ENCODE results near the gene SIPA1. TPM values are rescaled to one million over a fixed set of nuclear protein-coding genes. Genes with fewer than 3 reads are reported as not detected.

Gene SIPA1
- total and polyA plus RNA-seq, 2 of the 13 experiments (the other 11 are each of a cell fraction or from before 2014, with no cell fraction given) = 5.8 to 7.7 TPM

DNA sequence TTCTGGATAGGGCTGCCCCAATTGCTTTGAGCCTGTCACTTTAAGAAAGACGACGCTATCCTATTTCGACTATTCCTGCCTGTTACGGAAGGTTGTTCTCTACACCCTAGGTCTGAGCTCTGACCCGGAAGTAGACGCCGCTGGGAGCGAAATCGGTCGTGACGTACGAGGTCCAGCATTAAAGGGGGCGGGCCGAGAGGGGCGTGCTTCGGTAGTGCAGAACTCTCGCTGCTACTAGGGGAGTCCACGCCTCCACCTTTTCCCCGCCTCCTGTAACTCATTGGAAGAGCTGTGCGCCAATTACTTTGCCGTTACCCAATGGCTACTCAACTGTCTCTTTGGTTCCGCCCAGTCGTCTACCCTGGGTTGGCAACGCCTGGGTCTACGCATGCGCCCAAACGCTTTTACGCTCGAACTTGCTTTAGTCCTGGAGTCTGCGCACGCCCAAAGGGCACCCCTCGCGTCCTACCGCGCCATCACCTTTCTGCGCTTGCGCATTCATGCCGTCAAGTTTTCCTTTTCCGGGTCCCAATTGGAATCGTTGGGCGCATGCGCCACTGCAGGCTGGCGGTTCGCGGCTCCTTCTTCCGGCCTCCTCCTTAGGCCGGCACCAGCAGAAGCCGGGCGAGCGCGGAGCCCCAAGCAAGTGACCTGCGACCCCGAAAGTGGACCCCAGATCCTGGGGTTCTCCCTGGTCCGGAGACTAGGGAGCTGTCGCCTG is 22.5 kb upstream of the SIPA1 start, which contains the start of gene PCNX3 (continued):
- TF ChIP-seq SYNCRIP (IDR thresholded peaks at IDR 0.05; ENCODE audit: insufficient read depth, low read depth, low read length) = no peak
- no peak for TF ChIP-seq DPF2 (CRISPR knock-in tag; IDR thresholded peaks at IDR 0.05; ENCODE audit: borderline replicate concordance, low read depth)
- TF ChIP-seq DR1 (CRISPR knock-in tag; IDR thresholded peaks at IDR 0.05) = peak; percentile 69; the same call in 1 of the 2 replicates
- peak; percentile 65; the same call in 1 of the 2 replicates for TF ChIP-seq ELF4 (CRISPR knock-in tag; IDR thresholded peaks at IDR 0.05; ENCODE audit: borderline replicate concordance)
- TF ChIP-seq ZNF558 (CRISPR knock-in tag; IDR thresholded peaks at IDR 0.05; ENCODE audit: borderline replicate concordance) = no peak
- TF ChIP-seq CTCF (CRISPR knock-in tag; IDR thresholded peaks at IDR 0.05) = 0 out of 2 replicates have a peak, but pooled peaks have one; percentile 9
- no peak for TF ChIP-seq CENPBD1 (CRISPR knock-in tag; IDR thresholded peaks at IDR 0.05; ENCODE audit: borderline replicate concordance, low read depth)
- 0 out of 2 replicates have a peak, but pooled peaks have one; percentile 22 for TF ChIP-seq ARID5B (CRISPR knock-in tag; IDR thresholded peaks at IDR 0.05)
- TF ChIP-seq ZNF687 (CRISPR knock-in tag; IDR thresholded peaks at IDR 0.05) = peak; percentile 55; the same call in 1 of the 2 replicates
- peak; percentile 44 for TF ChIP-seq RBM22 (optimal IDR thresholded peaks at IDR 0.05; ENCODE audit: low read length)
- TF ChIP-seq FOXK2 (IDR thresholded peaks at IDR 0.05) = peak; percentile 45; the same call in 1 of the 2 replicates
- peak; percentile 48 for TF ChIP-seq ISL2 (CRISPR knock-in tag; IDR thresholded peaks at IDR 0.05)
- TF ChIP-seq ZNF547 (CRISPR knock-in tag; IDR thresholded peaks at IDR 0.05) = peak; percentile 61; the same call in 1 of the 2 replicates
- peak; percentile 77 for TF ChIP-seq ELF3 (CRISPR knock-in tag; IDR thresholded peaks at IDR 0.05)
- no peak for TF ChIP-seq SSRP1 (CRISPR knock-in tag; IDR thresholded peaks at IDR 0.05)
- TF ChIP-seq, protein P1, sequence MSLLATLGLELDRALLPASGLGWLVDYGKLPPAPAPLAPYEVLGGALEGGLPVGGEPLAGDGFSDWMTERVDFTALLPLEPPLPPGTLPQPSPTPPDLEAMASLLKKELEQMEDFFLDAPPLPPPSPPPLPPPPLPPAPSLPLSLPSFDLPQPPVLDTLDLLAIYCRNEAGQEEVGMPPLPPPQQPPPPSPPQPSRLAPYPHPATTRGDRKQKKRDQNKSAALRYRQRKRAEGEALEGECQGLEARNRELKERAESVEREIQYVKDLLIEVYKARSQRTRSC (CRISPR knock-in tag; IDR thresholded peaks at IDR 0.05; ENCODE audit: low read depth) = no peak
- TF ChIP-seq SETDB1 (CRISPR knock-in tag; IDR thresholded peaks at IDR 0.05; ENCODE audit: borderline replicate concordance) = no peak
- TF ChIP-seq NFYC (CRISPR knock-in tag; IDR thresholded peaks at IDR 0.05) = peak; percentile 98
